Neural cell (in vitro differentiated cells): ENCODE results near the gene CACNA1S. TPM values are rescaled to one million over a fixed set of nuclear protein-coding genes. Genes with fewer than 3 reads are reported as not detected.

ENCODE experiments used
- H2AFZ ChIP-seq: fragments of 200-600, 300-800 bp; sonication (generic), shearing (Covaris generic); 2 replicates; pipeline ENCODE4 v1.6.0; 2014; ENCODE audit warnings: low read depth, mild to moderate bottlenecking, antibody characterized with exemption, low read length, moderate library complexity
- H3F3A ChIP-seq: fragments of 200-600 bp; shearing (Covaris generic); 2 replicates; pipeline ENCODE4 v1.6.1; 2016; ENCODE audit warnings: mild to moderate bottlenecking, moderate library complexity, mixed read lengths, antibody characterized with exemption, low read length; ENCODE audit not compliant: insufficient read depth, poor library complexity, severe bottlenecking
- H3K27ac ChIP-seq: fragments of 200-600, 300-800 bp; sonication (generic), shearing (Covaris generic); 2 replicates; pipeline ENCODE4 v1.5.1; 2014; ENCODE audit warnings: mild to moderate bottlenecking, low read length, moderate library complexity
- H3K27me3 ChIP-seq: fragments of 300-800, 200-600 bp; sonication (generic), shearing (Covaris generic); 2 replicates; pipeline ENCODE4 v1.6.0; 2014; ENCODE audit warnings: mild to moderate bottlenecking, low read depth, low read length, moderate library complexity; ENCODE audit not compliant: insufficient read depth
- H3K36me3 ChIP-seq: fragments of 300-800, 200-600 bp; sonication (generic), shearing (Covaris generic); 2 replicates; pipeline ENCODE4 v1.5.1; 2014; ENCODE audit warnings: mild to moderate bottlenecking, antibody characterized with exemption, low read length, moderate library complexity; ENCODE audit not compliant: insufficient read depth
- H3K4me2 ChIP-seq: fragments of 300-800, 200-600 bp; sonication (generic), shearing (Covaris generic); 2 replicates; pipeline ENCODE4 v1.6.0; 2014; ENCODE audit warnings: mild to moderate bottlenecking, low read length
- H3K4me3 ChIP-seq: fragments of 300-800, 200-600 bp; sonication (generic), shearing (Covaris generic); 2 replicates; pipeline ENCODE4 v1.5.1; 2014; ENCODE audit warnings: mild to moderate bottlenecking, low read length, moderate library complexity
- H3K79me2 ChIP-seq: fragments of 200-600 bp; shearing (Covaris generic); replicated peaks from 2 replicates; pipeline ENCODE4 v1.6.0; 2014; ENCODE audit warnings: mild to moderate bottlenecking, low read length, moderate library complexity; ENCODE audit not compliant: insufficient read depth
- H3K9ac ChIP-seq: fragments of 300-800, 200-600 bp; sonication (generic), shearing (Covaris generic); 2 replicates; pipeline ENCODE4 v1.6.1; 2016; ENCODE audit warnings: mild to moderate bottlenecking, low read length, mixed read lengths
- H3K9me2 ChIP-seq: fragments of 200-600 bp; shearing (Covaris generic); 2 replicates; pipeline ENCODE4 v1.6.1; 2016; ENCODE audit warnings: mild to moderate bottlenecking, low read length, mixed read lengths; ENCODE audit not compliant: insufficient read depth
- H3K9me3 ChIP-seq: fragments of 200-600, 300-800 bp; sonication (generic), shearing (Covaris generic); 2 replicates; pipeline ENCODE4 v1.6.1; 2016; ENCODE audit warnings: mild to moderate bottlenecking, mixed run types, low read length, moderate library complexity, mixed read lengths
- H4K20me1 ChIP-seq: fragments of 200-600 bp; shearing (Covaris generic); 2 replicates; pipeline ENCODE4 v1.6.1; 2016; ENCODE audit warnings: mild to moderate bottlenecking, mixed run types; ENCODE audit not compliant: insufficient read depth
- EP300 ChIP-seq: fragments of 450-650 bp; conservative IDR thresholded peaks from 2 replicates; pipeline ENCODE4 v1.6.1; 2014; ENCODE audit warnings: antibody characterized with exemption, mild to moderate bottlenecking, moderate library complexity; ENCODE audit not compliant: poor library complexity, severe bottlenecking
- EZH2 ChIP-seq: fragments of 200-600, 300-800 bp; shearing (Covaris generic), sonication (generic); IDR thresholded peaks from 2 replicates; pipeline ENCODE4 v1.6.1; 2014; ENCODE audit warnings: antibody characterized with exemption, low read length, borderline replicate concordance, mild to moderate bottlenecking; ENCODE audit not compliant: insufficient read depth, poor library complexity, severe bottlenecking
- MXI1 ChIP-seq: fragments of 450-650 bp; conservative IDR thresholded peaks from 2 replicates; pipeline ENCODE4 v1.6.1; 2014; ENCODE audit warnings: antibody characterized with exemption, mild to moderate bottlenecking; ENCODE audit not compliant: poor library complexity, severe bottlenecking
- POLR2AphosphoS5 ChIP-seq: IDR thresholded peaks from 2 replicates; pipeline ENCODE4 v1.6.1; 2012
- RAD21 ChIP-seq: fragments of 450-650 bp; conservative IDR thresholded peaks from 2 replicates; pipeline ENCODE4 v1.6.1; 2014; ENCODE audit warnings: antibody characterized with exemption, mild to moderate bottlenecking, moderate library complexity
- SMC3 ChIP-seq: fragments of 450-650 bp; conservative IDR thresholded peaks from 2 replicates; pipeline ENCODE4 v1.6.1; 2014; ENCODE audit warnings: antibody characterized with exemption, mild to moderate bottlenecking, moderate library complexity; ENCODE audit not compliant: poor library complexity
- TAF1 ChIP-seq: IDR thresholded peaks from 2 replicates; pipeline ENCODE4 v1.6.1; 2012; ENCODE audit warnings: low read depth
- polyA plus RNA-seq: library from polyadenylated mRNA; depleted of rRNA; stranded (reverse); fragments of >200 nt; gene quantifications from 2 replicates; pipeline ENCODE4 v1.2.3, GENCODE V29; 2014
- TF ChIP-seq, protein P1 (sequence below): IDR thresholded peaks from 2 replicates; pipeline ENCODE4 v1.6.1; 2012; ENCODE audit warnings: borderline replicate concordance
- TF ChIP-seq, protein P2 (sequence below): fragments of 450-650 bp; IDR thresholded peaks from 2 replicates; pipeline ENCODE4 v1.5.1; 2014; ENCODE audit warnings: antibody characterized with exemption, mild to moderate bottlenecking, moderate library complexity; ENCODE audit not compliant: poor library complexity, severe bottlenecking

CACNA1S gene
- polyA plus RNA-seq, 1 donor from 2014 or later: 0.05 TPM

DNA sequence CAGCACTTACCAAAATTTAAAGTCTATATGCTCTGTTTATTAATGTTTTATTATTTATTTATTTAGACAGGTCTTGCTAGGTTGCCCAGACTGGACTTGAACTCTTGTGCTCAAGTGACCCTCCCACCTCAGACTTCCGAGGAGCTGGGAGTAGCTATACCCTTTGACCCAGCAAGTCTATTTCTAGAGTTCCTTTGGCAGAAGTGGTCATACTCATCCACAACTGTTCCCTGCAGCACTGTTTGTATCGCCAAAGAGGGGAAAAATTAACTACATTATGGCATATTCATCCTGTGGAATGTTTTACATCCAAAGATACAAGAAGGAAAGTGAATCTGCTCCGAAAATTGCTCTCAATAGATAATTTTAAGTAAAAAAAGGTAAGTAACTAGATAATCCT, 28.5 kb downstream of the CACNA1S start:
- Histone ChIP-seq H3K79me2 (no peaks in the 10 kb centered on the region), H3K9ac (peak overlapping the region; percentile 66), H3K27me3 (no peaks in the 10 kb centered on the region), H3K36me3 (no peaks in the 10 kb centered on the region), H2AFZ (peak overlapping the region; percentile 25), H3K4me2 (peak overlapping the region; percentile 56), H3K9me2 (no peaks in the 10 kb centered on the region), H3K27ac (peak overlapping the region; percentile 94), H4K20me1 (no peaks in the 10 kb centered on the region), H3K9me3 (no peaks in the 10 kb centered on the region), H3K4me3 (peak overlapping the region; percentile 9), H3F3A (no peaks in the 10 kb centered on the region)
- TF ChIP-seq, protein P1, sequence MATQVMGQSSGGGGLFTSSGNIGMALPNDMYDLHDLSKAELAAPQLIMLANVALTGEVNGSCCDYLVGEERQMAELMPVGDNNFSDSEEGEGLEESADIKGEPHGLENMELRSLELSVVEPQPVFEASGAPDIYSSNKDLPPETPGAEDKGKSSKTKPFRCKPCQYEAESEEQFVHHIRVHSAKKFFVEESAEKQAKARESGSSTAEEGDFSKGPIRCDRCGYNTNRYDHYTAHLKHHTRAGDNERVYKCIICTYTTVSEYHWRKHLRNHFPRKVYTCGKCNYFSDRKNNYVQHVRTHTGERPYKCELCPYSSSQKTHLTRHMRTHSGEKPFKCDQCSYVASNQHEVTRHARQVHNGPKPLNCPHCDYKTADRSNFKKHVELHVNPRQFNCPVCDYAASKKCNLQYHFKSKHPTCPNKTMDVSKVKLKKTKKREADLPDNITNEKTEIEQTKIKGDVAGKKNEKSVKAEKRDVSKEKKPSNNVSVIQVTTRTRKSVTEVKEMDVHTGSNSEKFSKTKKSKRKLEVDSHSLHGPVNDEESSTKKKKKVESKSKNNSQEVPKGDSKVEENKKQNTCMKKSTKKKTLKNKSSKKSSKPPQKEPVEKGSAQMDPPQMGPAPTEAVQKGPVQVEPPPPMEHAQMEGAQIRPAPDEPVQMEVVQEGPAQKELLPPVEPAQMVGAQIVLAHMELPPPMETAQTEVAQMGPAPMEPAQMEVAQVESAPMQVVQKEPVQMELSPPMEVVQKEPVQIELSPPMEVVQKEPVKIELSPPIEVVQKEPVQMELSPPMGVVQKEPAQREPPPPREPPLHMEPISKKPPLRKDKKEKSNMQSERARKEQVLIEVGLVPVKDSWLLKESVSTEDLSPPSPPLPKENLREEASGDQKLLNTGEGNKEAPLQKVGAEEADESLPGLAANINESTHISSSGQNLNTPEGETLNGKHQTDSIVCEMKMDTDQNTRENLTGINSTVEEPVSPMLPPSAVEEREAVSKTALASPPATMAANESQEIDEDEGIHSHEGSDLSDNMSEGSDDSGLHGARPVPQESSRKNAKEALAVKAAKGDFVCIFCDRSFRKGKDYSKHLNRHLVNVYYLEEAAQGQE: no peak
- no peak for TF ChIP-seq SMC3
- TF ChIP-seq TAF1: no peak
- TF ChIP-seq EP300: no peak
- no peak for TF ChIP-seq MXI1
- TF ChIP-seq RAD21: no peak
- TF ChIP-seq EZH2: no peak
- no peak for TF ChIP-seq POLR2AphosphoS5
- TF ChIP-seq, protein P2, sequence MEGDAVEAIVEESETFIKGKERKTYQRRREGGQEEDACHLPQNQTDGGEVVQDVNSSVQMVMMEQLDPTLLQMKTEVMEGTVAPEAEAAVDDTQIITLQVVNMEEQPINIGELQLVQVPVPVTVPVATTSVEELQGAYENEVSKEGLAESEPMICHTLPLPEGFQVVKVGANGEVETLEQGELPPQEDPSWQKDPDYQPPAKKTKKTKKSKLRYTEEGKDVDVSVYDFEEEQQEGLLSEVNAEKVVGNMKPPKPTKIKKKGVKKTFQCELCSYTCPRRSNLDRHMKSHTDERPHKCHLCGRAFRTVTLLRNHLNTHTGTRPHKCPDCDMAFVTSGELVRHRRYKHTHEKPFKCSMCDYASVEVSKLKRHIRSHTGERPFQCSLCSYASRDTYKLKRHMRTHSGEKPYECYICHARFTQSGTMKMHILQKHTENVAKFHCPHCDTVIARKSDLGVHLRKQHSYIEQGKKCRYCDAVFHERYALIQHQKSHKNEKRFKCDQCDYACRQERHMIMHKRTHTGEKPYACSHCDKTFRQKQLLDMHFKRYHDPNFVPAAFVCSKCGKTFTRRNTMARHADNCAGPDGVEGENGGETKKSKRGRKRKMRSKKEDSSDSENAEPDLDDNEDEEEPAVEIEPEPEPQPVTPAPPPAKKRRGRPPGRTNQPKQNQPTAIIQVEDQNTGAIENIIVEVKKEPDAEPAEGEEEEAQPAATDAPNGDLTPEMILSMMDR: no peak

DNA sequence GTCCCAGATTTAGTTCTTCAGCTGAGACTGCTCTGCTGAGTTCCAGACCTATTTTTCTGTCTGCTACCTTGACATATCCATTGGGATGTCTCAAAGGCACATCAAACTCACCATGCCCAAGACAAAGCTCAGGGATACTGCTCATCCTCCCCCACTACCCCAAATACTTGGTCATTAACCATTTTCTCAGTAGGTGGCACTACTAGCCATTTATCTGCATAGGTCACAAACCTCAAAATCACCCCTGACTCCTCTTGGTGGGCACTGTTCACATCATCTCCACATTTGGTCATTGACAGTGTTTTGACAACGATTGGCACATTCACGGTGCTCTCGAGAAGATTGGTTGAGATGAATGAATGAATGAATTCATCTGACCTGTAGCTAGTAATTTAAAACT, 32.1 kb downstream of the CACNA1S start:
- Histone ChIP-seq H2AFZ (no peak overlapping the region), H4K20me1 (no peaks in the 10 kb centered on the region), H3K36me3 (no peaks in the 10 kb centered on the region), H3K27me3 (no peaks in the 10 kb centered on the region), H3K9me3 (no peaks in the 10 kb centered on the region), H3K9ac (no peak overlapping the region), H3K9me2 (no peaks in the 10 kb centered on the region), H3K4me2 (no peak overlapping the region), H3K27ac (no peak overlapping the region), H3K79me2 (no peaks in the 10 kb centered on the region), H3K4me3 (no peak overlapping the region), H3F3A (no peaks in the 10 kb centered on the region)
- TF ChIP-seq EZH2 (no peak), MXI1 (no peak), TAF1 (no peak), RAD21 (no peak), SMC3 (no peak), EP300 (no peak), POLR2AphosphoS5 (no peak)
- TF ChIP-seq, protein P2: no peak
- TF ChIP-seq, protein P1: no peak
